GM10266 (cell line): Measurements from ENCODE around the gene RNF181.
"Not testable (repeated sequence)": the region's sequence is repeated elsewhere in the genome, so short reads cannot be mapped to it uniquely, and the experiment has no call there.

Source experiments
- DNase-seq: peaks from one replicate; pipeline ENCODE4 v3.0.0; 2012; ENCODE audit errors: extremely low spot score
- CTCF ChIP-seq: IDR thresholded peaks from 2 replicates; pipeline ENCODE4 v1.5.1; 2012; ENCODE audit warnings: mild to moderate bottlenecking, low read depth; ENCODE audit not compliant: control insufficient read depth, insufficient read depth; ENCODE audit errors: missing control alignments

RNF181 gene

GRCh38 chr2:85611705-85612587 is 16.4 kb downstream of the RNF181 start, which contains the start of gene C2orf68:
Gene C2orf68, minus strand, starts transcription at chr2:85612066. Its CDS starts 82 bp downstream, at chr2:85611984.
- peak; percentile 96 for DNase-seq
- TF ChIP-seq CTCF, result no peak

- DNase-seq, result no peak
- no peak for TF ChIP-seq CTCF
Observed at GRCh38 chr2:85613717-85614515, 18.4 kb downstream of the RNF181 start.

GRCh38 chr2:85614757-85615156 is 19.2 kb downstream of the RNF181 start:
- DNase-seq, result not testable (repeated sequence)

- TF ChIP-seq CTCF, result no peak
- no peak for DNase-seq
Observed at GRCh38 chr2:85615413-85615728, 19.8 kb downstream of the RNF181 start.

GRCh38 chr2:85617723-85618122 is 22.2 kb downstream of the RNF181 start:
- DNase-seq, result not testable (repeated sequence)

- DNase-seq, result no peak
- TF ChIP-seq CTCF, result no peak
Observed at GRCh38 chr2:85619617-85620016, 24.1 kb downstream of the RNF181 start.

GRCh38 chr2:85621338-85621737 is 25.8 kb downstream of the RNF181 start:
- no peak for DNase-seq
- no peak for TF ChIP-seq CTCF

GRCh38 chr2:85623991-85624390 is 28.4 kb downstream of the RNF181 start:
- TF ChIP-seq CTCF, result no peak
- no peak for DNase-seq
